Stimulated activated CD4-positive, alpha-beta T cell treated with anti-CD3 and anti-CD28 coated beads, Interleukin-4, amount 100 ng/mL, for 1 hour (primary cell): ENCODE results near the gene TAF11L6.
"Not testable (repeated sequence)": the region's sequence is repeated elsewhere in the genome, so short reads cannot be mapped to it uniquely, and the experiment has no call there.

ENCODE experiments used
- DNase-seq: peaks from one replicate; pipeline ENCODE4 v3.0.0-alpha.2; 2020

Gene TAF11L6

DNA sequence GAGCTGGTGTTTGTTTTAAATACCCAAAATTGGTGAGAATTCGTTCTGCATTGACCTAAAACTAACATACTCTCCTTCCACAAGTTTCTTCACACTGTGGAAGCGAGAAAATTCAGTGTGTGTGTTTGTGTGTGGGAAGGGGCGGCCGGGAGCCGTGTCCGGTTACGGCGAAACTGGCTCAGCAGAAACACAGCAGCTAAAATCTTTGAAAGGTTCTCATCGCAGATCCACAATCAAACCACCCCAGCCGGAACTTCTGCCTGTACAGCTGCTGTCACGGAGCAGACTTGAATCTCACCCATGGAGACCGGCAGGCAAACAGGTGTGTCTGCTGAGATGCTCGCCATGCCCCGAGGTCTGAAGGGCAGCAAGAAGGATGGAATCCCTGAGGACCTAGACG is at the start of gene TAF11L6:
TSS of gene TAF11L6 (plus strand) at position 301 of the 400 bp plus-strand sequence.
- not testable (repeated sequence) for DNase-seq

DNA sequence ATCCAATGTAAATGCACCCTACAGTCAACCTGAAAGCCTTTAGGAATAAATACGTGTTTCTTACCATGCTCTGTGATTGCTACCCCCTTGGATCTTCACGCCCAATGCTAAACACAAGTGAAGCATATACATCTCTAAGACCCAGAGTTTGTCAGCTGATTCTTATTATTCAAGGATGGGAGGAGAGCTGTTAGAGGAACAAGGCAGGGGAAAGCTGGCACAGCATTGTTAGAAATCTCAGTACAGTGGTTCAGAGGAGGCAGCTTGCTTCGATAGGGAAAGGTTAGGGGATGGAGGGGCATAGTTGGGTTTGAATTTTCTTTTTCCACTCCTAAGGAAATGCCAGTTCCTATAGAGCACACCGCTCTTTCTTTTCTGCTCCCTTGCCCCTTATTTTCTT is 47.1 kb upstream of the TAF11L6 start:
- no peak for DNase-seq

DNA sequence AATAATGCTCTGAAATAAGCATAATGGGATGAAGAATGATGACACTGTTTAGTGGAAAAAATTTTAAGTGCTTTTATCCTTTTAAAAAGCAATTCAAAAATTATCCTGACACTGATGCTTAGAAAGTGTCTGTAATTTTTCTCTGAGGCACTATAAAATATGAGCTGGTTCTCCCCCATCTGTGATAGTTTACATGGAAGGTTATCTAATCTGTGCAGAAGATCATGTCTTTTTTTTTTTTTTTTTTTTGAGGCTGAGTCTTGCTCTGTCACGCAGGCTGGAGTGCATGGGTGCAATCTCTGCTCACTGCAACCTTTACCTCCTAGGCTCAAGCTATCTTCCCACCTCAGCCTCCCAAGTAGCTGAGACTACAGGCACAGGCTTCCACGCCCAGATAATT is 45.7 kb upstream of the TAF11L6 start:
- no peak for DNase-seq

DNA sequence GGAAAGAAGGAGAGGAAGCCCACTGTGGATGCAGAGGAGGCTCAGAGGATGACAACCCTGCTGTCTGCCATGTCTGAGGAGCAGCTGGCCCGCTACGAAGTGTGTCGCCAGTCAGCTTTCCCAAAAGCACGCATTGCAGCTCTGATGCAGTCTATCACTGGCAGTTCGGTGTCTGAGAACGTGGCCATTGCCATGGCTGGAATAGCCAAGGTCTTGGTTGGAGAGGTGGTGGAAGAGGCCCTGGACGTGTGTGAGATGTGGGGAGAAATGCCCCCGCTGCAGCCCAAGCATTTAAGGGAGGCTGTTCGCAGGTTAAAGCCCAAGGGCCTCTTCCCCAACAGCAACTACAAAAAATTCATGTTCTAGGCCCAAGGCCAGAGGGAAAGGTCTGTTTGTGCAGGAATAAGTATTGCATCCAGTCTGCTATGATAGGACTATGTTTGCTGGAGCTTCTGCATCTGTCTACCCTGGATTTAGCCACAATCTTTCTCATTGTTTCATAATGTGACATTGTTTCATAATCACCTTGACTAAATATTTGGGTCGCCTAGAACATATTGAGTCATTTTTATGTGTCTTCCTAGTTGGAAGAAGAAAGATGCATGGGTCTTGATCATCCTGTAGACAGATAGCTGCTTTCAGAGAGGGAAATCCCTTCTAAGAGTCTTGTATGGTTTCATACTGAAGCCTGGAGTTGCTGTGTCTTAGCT is 41.9 kb upstream of the TAF11L6 start:
- DNase-seq = not testable (repeated sequence)

DNA sequence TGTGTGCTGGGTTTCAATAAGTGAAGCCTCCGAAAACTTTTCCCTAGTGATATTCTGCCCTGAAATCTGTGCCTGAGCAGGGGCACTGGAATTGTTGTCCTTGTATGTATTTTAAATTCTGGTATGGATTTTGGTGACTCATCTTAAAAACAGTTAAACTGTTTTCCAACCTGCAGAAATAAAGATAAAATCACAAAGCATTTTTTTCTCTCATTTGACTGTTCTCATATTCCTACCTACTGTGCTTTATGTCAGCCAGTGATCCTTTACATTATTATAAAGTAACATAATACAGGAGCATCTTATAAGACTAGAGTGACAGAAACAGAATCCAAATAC is 41.3 kb upstream of the TAF11L6 start:
- DNase-seq = no peak

DNA sequence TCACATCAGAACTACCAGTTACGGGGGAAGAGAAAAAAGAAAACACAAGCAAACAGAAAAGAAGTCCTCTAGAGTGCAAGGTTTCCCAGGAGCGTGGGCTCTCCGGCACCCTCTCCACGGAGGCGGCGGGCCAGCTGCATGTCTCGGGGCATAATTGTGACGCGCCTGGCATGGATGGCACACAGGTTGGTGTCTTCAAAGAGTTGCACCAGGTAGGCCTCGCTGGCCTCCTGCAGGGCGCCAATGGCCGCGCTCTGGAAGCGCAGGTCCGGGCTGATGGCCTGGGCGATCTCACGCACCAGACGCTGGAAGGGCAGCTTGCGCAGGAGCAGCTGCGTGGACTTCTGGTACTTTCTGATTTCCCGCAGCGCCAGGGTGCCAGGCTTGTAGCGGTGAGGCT is 37.2 kb upstream of the TAF11L6 start:
- DNase-seq = not testable (repeated sequence)

DNA sequence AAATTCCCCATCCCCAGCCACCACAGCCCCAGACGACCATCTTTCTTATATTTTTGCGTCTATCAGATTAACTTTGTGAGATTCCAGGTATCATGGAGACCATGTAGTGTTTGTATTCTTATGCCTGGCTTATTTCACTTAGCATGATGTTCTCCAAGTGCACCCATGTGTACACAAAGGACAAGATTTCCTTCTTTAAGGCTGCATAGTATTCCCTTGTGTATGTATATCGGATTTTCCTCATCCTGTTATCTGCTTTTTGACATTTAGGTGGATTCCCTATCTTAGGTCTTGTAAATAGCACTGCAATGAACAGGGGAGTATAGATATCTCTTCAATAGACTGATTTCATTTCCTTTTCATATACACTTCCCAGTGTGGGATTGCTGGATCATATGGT is 35.7 kb upstream of the TAF11L6 start:
- DNase-seq = no peak

DNA sequence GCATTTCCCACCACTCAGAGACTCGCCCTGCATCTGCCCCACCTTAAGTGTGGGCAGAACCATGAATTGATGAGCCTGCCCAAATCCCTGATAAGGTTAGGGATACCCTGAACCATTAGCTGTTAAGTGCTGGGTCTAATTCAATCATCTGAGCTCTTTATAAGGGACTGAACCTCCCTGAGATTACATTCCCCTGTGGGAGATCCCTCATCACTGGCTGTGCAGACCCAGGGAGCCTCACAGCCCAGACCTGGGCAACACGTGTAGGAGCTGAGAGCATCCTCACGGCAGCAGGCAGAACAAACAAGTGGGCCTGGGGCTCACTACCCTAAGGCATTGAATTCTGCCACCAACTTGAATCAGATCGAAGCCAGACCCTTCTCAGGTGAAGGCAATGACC is 31.0 kb upstream of the TAF11L6 start:
- DNase-seq = no peak

DNA sequence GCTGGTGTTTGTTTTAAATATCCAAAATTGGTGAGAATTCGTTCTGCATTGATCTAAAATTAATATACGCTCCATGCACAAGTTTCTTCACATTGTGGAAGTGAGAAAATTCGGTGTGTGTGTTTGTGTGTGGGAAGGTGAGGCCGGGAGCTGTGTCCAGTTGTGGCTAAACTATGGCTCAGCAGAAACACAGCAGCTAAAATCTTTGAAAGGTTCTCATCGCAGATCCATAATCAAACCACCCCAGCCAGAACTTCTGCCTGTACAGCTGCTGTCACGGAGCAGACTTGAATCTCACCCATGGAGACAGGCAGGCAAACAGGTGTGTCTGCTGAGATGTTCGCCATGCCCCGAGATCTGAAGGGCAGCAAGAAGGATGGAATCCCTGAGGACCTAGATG is 30.5 kb upstream of the TAF11L6 start, which contains the start of gene TAF11L2:
TSS of gene TAF11L2 (plus strand) at position 301 of the 400 bp plus-strand sequence.
- DNase-seq = not testable (repeated sequence)

DNA sequence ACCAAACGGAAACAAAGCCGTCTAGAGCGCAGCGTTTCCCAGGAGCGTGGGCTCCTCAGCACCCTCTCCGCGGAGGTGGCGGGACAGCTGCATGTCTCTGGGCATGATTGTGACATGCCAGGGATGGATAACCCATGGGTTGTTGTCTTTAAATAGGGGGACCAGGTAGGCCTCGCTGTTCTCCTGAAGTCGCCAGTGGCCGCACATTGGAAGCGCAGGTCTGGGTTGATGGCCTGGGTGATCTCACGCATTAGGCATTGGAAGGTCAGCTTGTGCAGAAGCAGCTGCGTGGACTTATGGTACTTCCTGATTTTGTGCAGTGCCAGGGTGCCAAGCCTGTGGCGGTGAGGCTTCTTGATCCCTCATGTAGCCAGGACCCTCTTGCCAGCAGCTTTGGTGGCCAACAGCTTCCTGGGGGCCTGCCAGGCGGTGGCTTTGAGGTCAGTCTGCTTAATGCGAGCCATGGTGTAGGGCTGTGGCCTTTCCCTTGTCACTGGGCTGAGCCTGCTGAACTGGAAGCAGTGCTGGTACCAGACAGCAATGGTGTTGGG is 16.6 kb upstream of the TAF11L6 start:
- DNase-seq = no peak

DNA sequence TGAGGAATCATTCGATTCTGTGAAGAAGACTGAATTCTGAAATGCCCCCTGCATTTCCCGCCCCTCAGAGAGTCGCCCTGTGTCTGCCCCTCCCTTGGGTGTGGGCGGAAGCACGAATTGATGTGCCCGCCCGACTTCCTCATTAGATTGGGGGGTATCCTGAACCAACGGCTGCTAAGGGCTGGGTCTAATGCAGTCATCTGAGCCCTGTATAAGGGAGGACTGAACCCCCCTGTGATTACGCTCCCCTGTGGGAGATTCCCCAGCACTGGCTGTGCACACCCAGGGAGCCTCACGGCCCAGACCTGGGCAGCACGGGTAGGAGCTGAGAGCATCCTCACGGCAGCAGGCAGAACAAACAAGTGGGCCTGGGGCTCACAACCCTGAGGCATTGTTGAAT is 10.9 kb upstream of the TAF11L6 start:
- peak; percentile 8 for DNase-seq

DNA sequence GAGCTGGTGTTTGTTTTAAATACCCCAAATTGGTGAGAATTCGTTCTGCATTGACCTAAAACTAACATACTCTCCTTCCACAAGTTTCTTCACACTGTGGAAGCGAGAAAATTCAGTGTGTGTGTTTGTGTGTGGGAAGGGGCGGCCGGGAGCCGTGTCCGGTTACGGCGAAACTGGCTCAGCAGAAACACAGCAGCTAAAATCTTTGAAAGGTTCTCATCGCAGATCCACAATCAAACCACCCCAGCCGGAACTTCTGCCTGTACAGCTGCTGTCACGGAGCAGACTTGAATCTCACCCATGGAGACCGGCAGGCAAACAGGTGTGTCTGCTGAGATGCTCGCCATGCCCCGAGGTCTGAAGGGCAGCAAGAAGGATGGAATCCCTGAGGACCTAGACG is 10.4 kb upstream of the TAF11L6 start, which contains the start of gene TAF11L3:
TSS of gene TAF11L3 (plus strand) at position 301 of the 400 bp plus-strand sequence.
- DNase-seq = not testable (repeated sequence)

DNA sequence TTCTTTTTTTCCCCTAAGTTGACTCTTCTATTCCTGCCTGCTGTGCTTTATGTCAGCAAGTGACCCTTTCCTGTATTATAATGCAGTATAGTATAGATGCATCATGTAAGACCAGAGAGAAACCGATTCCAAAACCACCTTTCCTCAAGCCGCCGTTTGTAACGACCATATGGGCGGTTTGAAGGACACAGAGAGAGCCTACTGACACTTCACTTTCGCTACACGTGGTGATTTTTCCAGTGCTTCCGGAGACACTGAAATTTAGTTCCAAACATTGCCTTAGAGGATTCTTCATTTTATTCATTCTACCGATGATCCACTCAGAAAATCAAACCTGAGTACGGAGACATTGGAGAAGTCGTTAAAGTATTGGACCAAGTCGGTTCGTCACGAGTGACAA is 9.0 kb upstream of the TAF11L6 start:
- not testable (repeated sequence) for DNase-seq

DNA sequence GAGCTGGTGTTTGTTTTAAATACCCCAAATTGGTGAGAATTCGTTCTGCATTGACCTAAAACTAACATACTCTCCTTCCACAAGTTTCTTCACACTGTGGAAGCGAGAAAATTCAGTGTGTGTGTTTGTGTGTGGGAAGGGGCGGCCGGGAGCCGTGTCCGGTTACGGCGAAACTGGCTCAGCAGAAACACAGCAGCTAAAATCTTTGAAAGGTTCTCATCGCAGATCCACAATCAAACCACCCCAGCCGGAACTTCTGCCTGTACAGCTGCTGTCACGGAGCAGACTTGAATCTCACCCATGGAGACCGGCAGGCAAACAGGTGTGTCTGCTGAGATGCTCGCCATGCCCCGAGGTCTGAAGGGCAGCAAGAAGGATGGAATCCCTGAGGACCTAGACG is 7.0 kb upstream of the TAF11L6 start, which contains the start of gene TAF11L4:
TSS of gene TAF11L4 (plus strand) at position 301 of the 400 bp plus-strand sequence.
- not testable (repeated sequence) for DNase-seq

DNA sequence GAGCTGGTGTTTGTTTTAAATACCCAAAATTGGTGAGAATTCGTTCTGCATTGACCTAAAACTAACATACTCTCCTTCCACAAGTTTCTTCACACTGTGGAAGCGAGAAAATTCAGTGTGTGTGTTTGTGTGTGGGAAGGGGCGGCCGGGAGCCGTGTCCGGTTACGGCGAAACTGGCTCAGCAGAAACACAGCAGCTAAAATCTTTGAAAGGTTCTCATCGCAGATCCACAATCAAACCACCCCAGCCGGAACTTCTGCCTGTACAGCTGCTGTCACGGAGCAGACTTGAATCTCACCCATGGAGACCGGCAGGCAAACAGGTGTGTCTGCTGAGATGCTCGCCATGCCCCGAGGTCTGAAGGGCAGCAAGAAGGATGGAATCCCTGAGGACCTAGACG is 3.5 kb upstream of the TAF11L6 start, which contains the start of gene TAF11L5:
TSS of gene TAF11L5 (plus strand) at position 301 of the 400 bp plus-strand sequence.
- not testable (repeated sequence) for DNase-seq

DNA sequence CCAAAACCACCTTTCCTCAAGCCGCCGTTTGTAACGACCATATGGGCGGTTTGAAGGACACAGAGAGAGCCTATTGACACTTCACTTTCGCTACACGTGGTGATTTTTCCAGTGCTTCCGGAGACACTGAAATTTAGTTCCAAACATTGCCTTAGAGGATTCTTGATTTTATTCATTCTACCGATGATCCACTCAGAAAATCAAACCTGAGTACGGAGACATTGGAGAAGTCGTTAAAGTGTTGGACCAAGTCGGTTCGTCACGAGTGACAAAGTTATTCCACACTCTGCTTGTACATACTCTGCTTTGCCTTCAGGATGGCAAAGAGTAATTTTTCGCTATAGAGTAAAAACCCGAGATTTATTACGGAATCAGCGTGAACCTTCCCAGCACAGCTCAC is 2.0 kb upstream of the TAF11L6 start:
- DNase-seq = not testable (repeated sequence)
